Choroid plexus epithelial cell (primary cell): Measurements from ENCODE around the gene NCAM2.
A peak's percentile ranks its signal among the peaks of the same experiment; 100 is the strongest.

Experiments
- DNase-seq: peaks from one replicate; pipeline ENCODE4 v3.0.0-alpha.2; 2010; ENCODE audit warnings: low read depth
- H3K4me3 ChIP-seq: 2 replicates; pipeline ENCODE4 v1.5.1; 2011; ENCODE audit warnings: low read depth, mild to moderate bottlenecking, control low read depth, low read length, moderate library complexity
- CTCF ChIP-seq: conservative IDR thresholded peaks from 2 replicates; pipeline ENCODE4 v1.5.1; 2011; ENCODE audit warnings: low read depth, mild to moderate bottlenecking, control low read depth, inconsistent platforms, low read length, moderate library complexity

NCAM2 gene

GRCh38 chr21:21268061-21268471, 269.9 kb downstream of the NCAM2 start:
- H3K4me3 ChIP-seq: no peak overlapping the region
- DNase-seq: peak; percentile 54
- no peak for TF ChIP-seq CTCF

GRCh38 chr21:21268885-21269284, 270.7 kb downstream of the NCAM2 start:
- TF ChIP-seq CTCF: no peak
- no peak for DNase-seq
- H3K4me3 ChIP-seq: no peak overlapping the region

GRCh38 chr21:21279193-21279901, 281.1 kb downstream of the NCAM2 start:
- no peak for DNase-seq
- no peak for TF ChIP-seq CTCF
- no peak overlapping the region for H3K4me3 ChIP-seq

GRCh38 chr21:21283810-21284209, 285.6 kb downstream of the NCAM2 start:
- TF ChIP-seq CTCF: no peak
- no peak for DNase-seq
- no peak overlapping the region for H3K4me3 ChIP-seq

- H3K4me3 ChIP-seq: no peak overlapping the region
- no peak for DNase-seq
- TF ChIP-seq CTCF: no peak
Observed at GRCh38 chr21:21286170-21286798, 288.1 kb downstream of the NCAM2 start.

- no peak overlapping the region for H3K4me3 ChIP-seq
- no peak for DNase-seq
- no peak for TF ChIP-seq CTCF
Observed at GRCh38 chr21:21290751-21291150, 292.5 kb downstream of the NCAM2 start.
